Testis (tissue), 2 donors: Measurements from ENCODE around the gene GMDS.

Source experiments
- CTCF ChIP-seq, 3 experiments: fragments of 450-650 bp in 2 of 3; fragments of 200-600 bp in 1 of 3; sonication (generic) in 1 of 3; IDR thresholded peaks; one replicate each; pipeline ENCODE4 v1.5.1; 2016 to 2019; ENCODE audit warnings: antibody characterized with exemption in 3 of 3, mild to moderate bottlenecking in 2 of 3, moderate library complexity in 1 of 3
- POLR2A ChIP-seq: fragments of 450-650 bp; IDR thresholded peaks from one replicate; pipeline ENCODE4 v1.6.1; 2017; ENCODE audit warnings: antibody characterized with exemption, mild to moderate bottlenecking, moderate library complexity

- peak; percentile 84 to 95 (median 92) for TF ChIP-seq CTCF (IDR thresholded peaks at IDR 0.05)
- no peak for TF ChIP-seq POLR2A
These were observed 649.1 kb downstream of the GMDS start for GRCh38 chr6:1596088-1596852.
